ENCODE measurements around the gene PEX13.

PEX13 gene, protein sequence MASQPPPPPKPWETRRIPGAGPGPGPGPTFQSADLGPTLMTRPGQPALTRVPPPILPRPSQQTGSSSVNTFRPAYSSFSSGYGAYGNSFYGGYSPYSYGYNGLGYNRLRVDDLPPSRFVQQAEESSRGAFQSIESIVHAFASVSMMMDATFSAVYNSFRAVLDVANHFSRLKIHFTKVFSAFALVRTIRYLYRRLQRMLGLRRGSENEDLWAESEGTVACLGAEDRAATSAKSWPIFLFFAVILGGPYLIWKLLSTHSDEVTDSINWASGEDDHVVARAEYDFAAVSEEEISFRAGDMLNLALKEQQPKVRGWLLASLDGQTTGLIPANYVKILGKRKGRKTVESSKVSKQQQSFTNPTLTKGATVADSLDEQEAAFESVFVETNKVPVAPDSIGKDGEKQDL

GRCh38 chr2:61017556-61018317 is at the start of gene PEX13, which contains the start of gene PUS10:
PEX13 (plus strand) TSS chr2:61017720; CDS start chr2:61017760, 40 bp downstream.
PUS10 (minus strand) TSS chr2:61018255; CDS start chr2:61011890, 6,365 bp downstream.
- peaks cover 0 to 18% of the 10 kb centered on the region in 2 donors for H3K4me1 ChIP-seq (ENCODE audit: control insufficient read depth in 1 of 2, insufficient read depth in 2 of 2, low read length in 2 of 2)
- H3K4me3 ChIP-seq (ENCODE audit: low read depth in 1 of 2, low read length in 2 of 2) = peak within 1 kb of the TSS; percentile 92 to 98
- no peaks in the 10 kb centered on the region for H3K9me3 ChIP-seq (ENCODE audit: control insufficient read depth in 1 of 2, low read length in 2 of 2)
- H3K27me3 ChIP-seq (ENCODE audit: control insufficient read depth in 1 of 2, insufficient read depth in 2 of 2, low read length in 2 of 2) = no peaks in the 10 kb centered on the region
- peak within 1 kb of the TSS; percentile 85 to 96 for H3K9ac ChIP-seq (ENCODE audit: low read depth in 1 of 2, low read length in 2 of 2)
- peaks cover 0 to 6% of the 10 kb centered on the region in 2 donors for H3K36me3 ChIP-seq (ENCODE audit: control insufficient read depth in 1 of 2, insufficient read depth in 2 of 2, low read length in 2 of 2)
- H3K27ac ChIP-seq (ENCODE audit: low read depth, low read length) = peak within 1 kb of the TSS; percentile 93

DNA sequence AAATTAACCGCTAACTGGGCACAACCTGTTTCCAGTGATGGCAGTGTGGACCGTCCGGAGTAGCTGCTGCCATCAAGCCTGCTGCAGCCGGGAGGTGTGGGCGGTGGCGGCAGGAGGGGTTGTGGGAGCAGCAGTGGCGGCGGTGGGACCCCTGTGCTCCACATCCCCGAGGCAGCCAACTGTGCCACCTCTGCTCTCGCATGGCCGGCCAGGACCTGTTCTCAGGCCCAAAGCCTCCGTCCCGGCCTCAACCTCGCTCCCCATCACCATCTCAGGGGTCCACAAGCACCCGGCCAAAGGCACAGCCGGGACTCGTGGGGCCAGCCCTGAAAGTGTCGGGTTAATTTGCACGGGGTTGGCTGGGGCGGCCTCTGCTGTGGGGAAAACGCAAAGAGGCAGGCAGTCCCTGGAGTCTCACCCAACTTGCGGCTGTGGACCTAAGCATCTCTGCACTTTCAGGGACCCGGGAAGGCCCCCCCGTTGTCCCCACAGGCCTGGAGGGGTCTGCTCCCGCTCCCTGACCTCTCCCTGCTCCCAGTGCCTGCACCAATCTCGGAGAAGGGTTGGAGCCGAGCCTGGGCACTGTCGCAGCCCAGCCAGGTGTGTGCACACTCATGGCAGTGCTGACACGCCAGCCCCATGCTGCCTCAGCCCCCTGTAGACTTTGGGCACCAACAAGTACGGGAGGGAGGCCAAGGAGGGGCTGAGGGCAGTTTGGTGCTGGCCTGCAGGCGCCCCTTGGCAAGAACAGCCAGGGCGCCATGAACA is 44.4 kb upstream of the PEX13 start:
- Histone ChIP-seq H3K9me3 (ENCODE audit: control insufficient read depth in 1 of 2, low read length in 2 of 2) (no peaks in the 10 kb centered on the region), H3K9ac (ENCODE audit: low read depth in 1 of 2, low read length in 2 of 2) (no peak overlapping the region), H3K4me3 (ENCODE audit: low read depth in 1 of 2, low read length in 2 of 2) (no peak overlapping the region), H3K4me1 (ENCODE audit: control insufficient read depth in 1 of 2, insufficient read depth in 2 of 2, low read length in 2 of 2) (no peaks in the 10 kb centered on the region), H3K36me3 (ENCODE audit: control insufficient read depth in 1 of 2, insufficient read depth in 2 of 2, low read length in 2 of 2) (no peaks in the 10 kb centered on the region), H3K27me3 (ENCODE audit: control insufficient read depth in 1 of 2, insufficient read depth in 2 of 2, low read length in 2 of 2) (no peaks in the 10 kb centered on the region), H3K27ac (ENCODE audit: low read depth, low read length) (no peak overlapping the region)

GRCh38 chr2:60973705-60974104 is 43.8 kb upstream of the PEX13 start:
- Histone ChIP-seq H3K36me3 (ENCODE audit: control insufficient read depth in 1 of 2, insufficient read depth in 2 of 2, low read length in 2 of 2) (no peaks in the 10 kb centered on the region), H3K27ac (ENCODE audit: low read depth, low read length) (no peak overlapping the region), H3K27me3 (ENCODE audit: control insufficient read depth in 1 of 2, insufficient read depth in 2 of 2, low read length in 2 of 2) (no peaks in the 10 kb centered on the region), H3K4me3 (ENCODE audit: low read depth in 1 of 2, low read length in 2 of 2) (no peak overlapping the region), H3K9me3 (ENCODE audit: control insufficient read depth in 1 of 2, low read length in 2 of 2) (no peaks in the 10 kb centered on the region), H3K9ac (ENCODE audit: low read depth in 1 of 2, low read length in 2 of 2) (no peak overlapping the region), H3K4me1 (ENCODE audit: control insufficient read depth in 1 of 2, insufficient read depth in 2 of 2, low read length in 2 of 2) (no peaks in the 10 kb centered on the region)

DNA sequence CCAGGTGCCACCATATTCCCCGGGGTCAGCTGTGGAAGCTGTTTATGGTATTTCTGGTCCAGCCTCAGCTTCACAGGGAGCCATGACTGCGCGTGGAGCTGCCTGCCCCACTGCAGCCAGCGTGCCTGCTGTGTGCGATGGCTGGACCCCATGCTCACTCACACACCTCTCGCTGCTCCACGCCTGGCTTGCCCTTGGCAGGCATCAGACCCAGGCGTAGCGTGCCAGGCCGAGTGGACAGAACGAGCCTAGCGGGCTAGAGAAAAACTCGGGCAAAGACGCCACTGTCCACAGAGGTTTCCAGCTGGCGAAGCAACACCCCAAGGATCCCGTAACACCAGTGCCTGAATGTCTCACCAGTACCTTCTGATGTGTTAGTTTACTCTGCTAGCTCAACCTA is 42.9 kb upstream of the PEX13 start:
- H3K4me3 ChIP-seq (ENCODE audit: low read depth in 1 of 2, low read length in 2 of 2) = no peak overlapping the region
- no peaks in the 10 kb centered on the region for H3K36me3 ChIP-seq (ENCODE audit: control insufficient read depth in 1 of 2, insufficient read depth in 2 of 2, low read length in 2 of 2)

DNA sequence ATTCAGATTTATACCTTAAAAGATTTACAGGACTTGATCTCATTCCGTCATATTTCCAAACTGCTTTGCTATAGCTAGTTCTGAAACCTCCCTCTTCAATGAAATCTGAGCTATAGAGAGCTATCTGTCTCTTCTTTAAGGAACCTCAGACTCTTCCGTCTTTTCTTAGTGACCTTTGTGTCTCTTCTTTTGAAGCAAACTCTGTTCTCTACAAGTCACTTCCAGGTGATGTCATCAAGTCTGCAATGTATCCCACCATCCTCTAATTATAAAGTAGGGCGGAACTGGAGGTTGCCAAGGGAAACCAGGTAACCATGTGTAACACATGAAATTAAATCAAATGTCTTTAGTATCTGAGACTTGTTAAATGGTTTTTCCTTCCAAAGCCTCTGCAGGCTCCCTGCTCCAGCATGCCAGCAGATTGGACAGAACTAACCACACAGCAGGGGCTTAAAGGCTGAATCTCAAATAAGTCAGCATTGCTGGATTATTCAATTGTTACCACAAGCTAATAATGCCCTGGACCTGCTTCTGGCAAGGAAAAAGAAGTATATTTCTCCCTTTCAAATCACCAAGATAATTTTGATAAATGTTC is 41.2 kb upstream of the PEX13 start:
- no peaks in the 10 kb centered on the region for H3K9me3 ChIP-seq (ENCODE audit: control insufficient read depth in 1 of 2, low read length in 2 of 2)
- H3K4me1 ChIP-seq (ENCODE audit: control insufficient read depth in 1 of 2, insufficient read depth in 2 of 2, low read length in 2 of 2) = no peaks in the 10 kb centered on the region
- no peak overlapping the region for H3K9ac ChIP-seq (ENCODE audit: low read depth in 1 of 2, low read length in 2 of 2)
- H3K4me3 ChIP-seq (ENCODE audit: low read depth in 1 of 2, low read length in 2 of 2) = no peak overlapping the region
- H3K27me3 ChIP-seq (ENCODE audit: control insufficient read depth in 1 of 2, insufficient read depth in 2 of 2, low read length in 2 of 2) = no peaks in the 10 kb centered on the region
- no peaks in the 10 kb centered on the region for H3K36me3 ChIP-seq (ENCODE audit: control insufficient read depth in 1 of 2, insufficient read depth in 2 of 2, low read length in 2 of 2)
- no peak overlapping the region for H3K27ac ChIP-seq (ENCODE audit: low read depth, low read length)

More for the DNA sequence above, 42.9 kb upstream of the PEX13 start:
- H3K9ac ChIP-seq (ENCODE audit: low read depth in 1 of 2, low read length in 2 of 2) = no peak overlapping the region
- H3K4me1 ChIP-seq (ENCODE audit: control insufficient read depth in 1 of 2, insufficient read depth in 2 of 2, low read length in 2 of 2) = no peaks in the 10 kb centered on the region
- H3K9me3 ChIP-seq (ENCODE audit: control insufficient read depth in 1 of 2, low read length in 2 of 2) = no peaks in the 10 kb centered on the region
- H3K27me3 ChIP-seq (ENCODE audit: control insufficient read depth in 1 of 2, insufficient read depth in 2 of 2, low read length in 2 of 2) = no peaks in the 10 kb centered on the region
- no peak overlapping the region for H3K27ac ChIP-seq (ENCODE audit: low read depth, low read length)

DNA sequence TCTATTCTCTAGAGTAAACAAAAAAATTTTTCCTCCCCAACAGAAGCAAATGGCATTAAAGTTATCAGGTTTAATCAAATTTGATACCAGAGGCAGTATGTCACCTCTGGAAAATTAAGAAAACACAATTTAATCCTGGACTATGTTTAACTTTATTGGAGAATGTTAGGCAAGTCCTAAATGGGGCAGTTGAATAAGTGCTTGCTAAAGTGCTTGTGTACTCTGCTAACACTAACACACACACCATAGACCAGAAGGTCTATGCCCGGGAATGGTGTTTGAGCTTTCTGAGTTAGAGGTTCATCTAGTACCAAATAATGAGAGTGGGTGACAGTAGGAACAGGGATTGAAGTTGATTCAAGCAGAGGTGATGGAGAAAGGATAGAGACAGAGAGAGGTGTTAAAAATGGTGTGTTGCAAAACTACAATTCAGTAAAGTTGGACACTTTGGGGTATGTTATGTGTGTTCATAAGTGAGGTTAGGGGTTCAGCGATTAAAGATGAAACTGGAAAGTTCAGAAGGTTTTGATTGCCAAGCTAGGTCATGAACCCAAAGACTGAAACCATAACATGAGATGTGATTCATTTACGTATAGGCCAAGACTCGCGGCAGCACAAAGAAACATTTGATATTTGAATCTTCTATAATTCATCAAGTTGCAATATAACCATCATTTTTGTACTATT is 40.5 kb upstream of the PEX13 start:
- no peaks in the 10 kb centered on the region for H3K9me3 ChIP-seq (ENCODE audit: control insufficient read depth in 1 of 2, low read length in 2 of 2)
- H3K4me1 ChIP-seq (ENCODE audit: control insufficient read depth in 1 of 2, insufficient read depth in 2 of 2, low read length in 2 of 2) = no peaks in the 10 kb centered on the region
- H3K27ac ChIP-seq (ENCODE audit: low read depth, low read length) = no peak overlapping the region
- H3K36me3 ChIP-seq (ENCODE audit: control insufficient read depth in 1 of 2, insufficient read depth in 2 of 2, low read length in 2 of 2) = no peaks in the 10 kb centered on the region
- no peak overlapping the region for H3K4me3 ChIP-seq (ENCODE audit: low read depth in 1 of 2, low read length in 2 of 2)
- no peak overlapping the region for H3K9ac ChIP-seq (ENCODE audit: low read depth in 1 of 2, low read length in 2 of 2)
- no peaks in the 10 kb centered on the region for H3K27me3 ChIP-seq (ENCODE audit: control insufficient read depth in 1 of 2, insufficient read depth in 2 of 2, low read length in 2 of 2)

GRCh38 chr2:60977562-60977895 is 40.0 kb upstream of the PEX13 start:
- H3K27ac ChIP-seq (ENCODE audit: low read depth, low read length) = no peak overlapping the region
- no peaks in the 10 kb centered on the region for H3K27me3 ChIP-seq (ENCODE audit: control insufficient read depth in 1 of 2, insufficient read depth in 2 of 2, low read length in 2 of 2)
- H3K36me3 ChIP-seq (ENCODE audit: control insufficient read depth in 1 of 2, insufficient read depth in 2 of 2, low read length in 2 of 2) = no peaks in the 10 kb centered on the region
- no peak overlapping the region for H3K4me3 ChIP-seq (ENCODE audit: low read depth in 1 of 2, low read length in 2 of 2)
- no peaks in the 10 kb centered on the region for H3K9me3 ChIP-seq (ENCODE audit: control insufficient read depth in 1 of 2, low read length in 2 of 2)
- H3K4me1 ChIP-seq (ENCODE audit: control insufficient read depth in 1 of 2, insufficient read depth in 2 of 2, low read length in 2 of 2) = no peaks in the 10 kb centered on the region
- H3K9ac ChIP-seq (ENCODE audit: low read depth in 1 of 2, low read length in 2 of 2) = no peak overlapping the region

GRCh38 chr2:60979231-60979630 is 38.3 kb upstream of the PEX13 start:
- Histone ChIP-seq H3K27me3 (ENCODE audit: control insufficient read depth in 1 of 2, insufficient read depth in 2 of 2, low read length in 2 of 2) (no peaks in the 10 kb centered on the region), H3K27ac (ENCODE audit: low read depth, low read length) (no peak overlapping the region), H3K36me3 (ENCODE audit: control insufficient read depth in 1 of 2, insufficient read depth in 2 of 2, low read length in 2 of 2) (no peaks in the 10 kb centered on the region), H3K4me1 (ENCODE audit: control insufficient read depth in 1 of 2, insufficient read depth in 2 of 2, low read length in 2 of 2) (no peaks in the 10 kb centered on the region), H3K9ac (ENCODE audit: low read depth in 1 of 2, low read length in 2 of 2) (no peak overlapping the region), H3K9me3 (ENCODE audit: control insufficient read depth in 1 of 2, low read length in 2 of 2) (no peaks in the 10 kb centered on the region), H3K4me3 (ENCODE audit: low read depth in 1 of 2, low read length in 2 of 2) (no peak overlapping the region)

DNA sequence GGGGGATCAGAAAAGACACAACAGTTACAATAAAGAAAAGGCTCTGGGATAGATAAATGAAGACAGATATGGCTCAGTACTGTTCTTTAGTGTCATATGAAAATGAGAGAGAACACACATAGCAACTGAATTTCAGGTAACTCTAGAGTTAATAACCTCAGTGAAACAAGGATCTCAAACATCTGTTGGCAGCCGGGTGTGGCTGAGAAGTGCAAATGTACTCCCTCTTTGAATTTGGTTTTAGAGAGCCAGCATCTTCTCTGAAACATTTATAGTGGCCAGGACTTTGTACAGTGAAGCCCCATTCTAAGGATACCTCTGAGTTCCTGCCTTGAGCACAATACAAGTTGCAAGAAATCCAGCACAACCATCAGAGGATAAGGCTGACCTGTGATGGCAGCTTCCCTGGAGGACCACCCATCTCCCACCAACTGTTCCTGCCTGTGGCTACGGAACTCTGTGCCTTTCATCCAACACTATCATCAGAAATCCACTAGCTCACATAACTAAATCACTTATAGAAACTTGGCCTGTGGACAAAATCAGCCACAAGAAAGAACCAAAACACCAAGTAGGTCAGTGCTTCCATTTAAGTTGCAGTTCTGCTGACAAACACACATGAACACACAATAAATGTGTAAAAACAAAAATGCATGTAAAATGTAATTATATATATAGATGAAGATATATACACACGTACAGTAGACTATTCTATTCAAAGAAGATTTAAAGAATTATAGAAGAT is 37.3 kb upstream of the PEX13 start:
- H3K9me3 ChIP-seq (ENCODE audit: control insufficient read depth in 1 of 2, low read length in 2 of 2) = no peaks in the 10 kb centered on the region
- H3K4me3 ChIP-seq (ENCODE audit: low read depth in 1 of 2, low read length in 2 of 2) = no peak overlapping the region
- H3K9ac ChIP-seq (ENCODE audit: low read depth in 1 of 2, low read length in 2 of 2) = no peak overlapping the region
- H3K4me1 ChIP-seq (ENCODE audit: control insufficient read depth in 1 of 2, insufficient read depth in 2 of 2, low read length in 2 of 2) = no peaks in the 10 kb centered on the region
- H3K27me3 ChIP-seq (ENCODE audit: control insufficient read depth in 1 of 2, insufficient read depth in 2 of 2, low read length in 2 of 2) = no peaks in the 10 kb centered on the region
- H3K27ac ChIP-seq (ENCODE audit: low read depth, low read length) = no peak overlapping the region
- H3K36me3 ChIP-seq (ENCODE audit: control insufficient read depth in 1 of 2, insufficient read depth in 2 of 2, low read length in 2 of 2) = no peaks in the 10 kb centered on the region

Measured in duodenal mucosa (tissue), 2 donors.